Activated naive CD8-positive, alpha-beta T cell treated with anti-CD3 and anti-CD28 coated beads, Interleukin-2, amount 10 ng/mL, durations not matched to agents 7 days and 5 days (primary cell): Measurements from ENCODE around the gene GATC. TPM values are rescaled to one million over a fixed set of nuclear protein-coding genes. Genes with fewer than 3 reads are reported as not detected.

ENCODE experiments used
- ATAC-seq: fragments of 150-1000 bp; cut with Tn5 transposase; one replicate; pipeline ENCODE4 v1.10.0; 2021; ENCODE audit warnings: low read depth, moderate library complexity
- POLR2A ChIA-PET: fragments of 350-600 bp; sonication (Branson Sonifier 250); formaldehyde crosslinking; loops from one replicate; lab custom pipeline; 2021; ENCODE audit warnings: antibody characterized with exemption; lab: Charles Lee
- DNase-seq: peaks from one replicate; pipeline ENCODE4 v3.0.0; 2021
- H3K27ac Mint-ChIP-seq: one replicate; pipeline ENCODE4 v1.8.0; 2022; ENCODE audit warnings: mild to moderate bottlenecking, mixed read lengths
- H3K27me3 Mint-ChIP-seq: one replicate; pipeline ENCODE4 v1.8.0; 2022; ENCODE audit warnings: mild to moderate bottlenecking, moderate library complexity, mixed read lengths
- H3K36me3 Mint-ChIP-seq: one replicate; pipeline ENCODE4 v1.8.0; 2021; ENCODE audit warnings: mild to moderate bottlenecking, mixed read lengths
- H3K4me1 Mint-ChIP-seq: one replicate; pipeline ENCODE4 v1.8.0; 2021; ENCODE audit warnings: mixed read lengths
- H3K4me3 Mint-ChIP-seq: one replicate; pipeline ENCODE4 v1.8.0; 2022; ENCODE audit warnings: mild to moderate bottlenecking, moderate library complexity, mixed read lengths
- H3K9me3 Mint-ChIP-seq: one replicate; pipeline ENCODE4 v1.8.0; 2021; ENCODE audit warnings: mixed read lengths
- total RNA-seq, 2 experiments: library from RNA; stranded (reverse); gene quantifications; one replicate each; pipeline ENCODE4 v1.2.3, GENCODE V29; 2021

Gene GATC
- total RNA-seq, 2 experiments from 2014 or later, result 26.4 to 31.3 TPM

GRCh38 chr12:120500581-120500980 is 54.3 kb downstream of the GATC start:
- POLR2A ChIA-PET, result interaction anchor here (0.6 to 1.0 kb wide), 2 partner anchors 29 to 31 kb away, joined by 3 to 5 read pairs; partner anchors contain the start of gene COQ5
- Mint-ChIP-seq H3K9me3 (peaks cover 1% of the 10 kb centered on the region), H3K4me1 (peaks cover 25% of the 10 kb centered on the region), H3K4me3 (no peak overlapping the region), H3K27me3 (no peaks in the 10 kb centered on the region), H3K27ac (no peak overlapping the region), H3K36me3 (peaks cover 34% of the 10 kb centered on the region)
- DNase-seq (no peak), ATAC-seq (no peak)

- no peak overlapping the region for H3K27ac Mint-ChIP-seq
Observed at GRCh38 chr12:120504587-120504986, 58.3 kb downstream of the GATC start.

GRCh38 chr12:120508537-120508936 is 62.3 kb downstream of the GATC start:
- no peaks in the 10 kb centered on the region for H3K4me1 Mint-ChIP-seq
- no peaks in the 10 kb centered on the region for H3K9me3 Mint-ChIP-seq
- H3K4me3 Mint-ChIP-seq, result no peak overlapping the region
- H3K36me3 Mint-ChIP-seq, result peaks cover 21% of the 10 kb centered on the region
- H3K27ac Mint-ChIP-seq, result no peak overlapping the region
- POLR2A ChIA-PET, result interaction anchor here (1.3 kb wide), 1 partner anchor 12 kb away, joined by 4 read pairs; the partner anchor contains the start of gene DYNLL1
- H3K27me3 Mint-ChIP-seq, result no peaks in the 10 kb centered on the region
- ATAC-seq (no peak), DNase-seq (no peak)

More at GRCh38 chr12:120504587-120504986, 58.3 kb downstream of the GATC start:
- no peaks in the 10 kb centered on the region for H3K27me3 Mint-ChIP-seq
- ATAC-seq, result no peak
- POLR2A ChIA-PET, result no interaction called here
- H3K4me3 Mint-ChIP-seq, result no peak overlapping the region
- peaks cover 1% of the 10 kb centered on the region for H3K9me3 Mint-ChIP-seq
- no peak for DNase-seq
- H3K36me3 Mint-ChIP-seq, result peaks cover 18% of the 10 kb centered on the region
- peaks cover 3% of the 10 kb centered on the region for H3K4me1 Mint-ChIP-seq

Other genes with a start within 250 kb of the GATC start
- gene RPLP0, start 245.3 kb upstream of the GATC start, total RNA-seq, result 1,000 to 10,000 TPM; 1,639 to 1,688 TPM
- gene PXN, start 180.7 kb upstream of the GATC start, total RNA-seq, result 10 to 100 TPM; 89.0 to 94.7 TPM
- 1,000 to 10,000 TPM; 4,069 to 4,265 TPM for gene RNU4-2, start 154.5 kb upstream of the GATC start, total RNA-seq
- gene RNU4-1, start 153.2 kb upstream of the GATC start, total RNA-seq, result 1,000 to 10,000 TPM; 1,307 to 1,401 TPM
- gene SIRT4, start 144.1 kb upstream of the GATC start, total RNA-seq, result 1 to 10 TPM; 1.7 to 2.6 TPM
- gene PLA2G1B, start 118.7 kb upstream of the GATC start, total RNA-seq, result not detected
- gene MSI1, start 77.3 kb upstream of the GATC start, total RNA-seq, result not detected
- 100 to 1,000 TPM; 248 to 276 TPM for gene COX6A1, start 8.3 kb upstream of the GATC start, total RNA-seq
- gene TRIAP1, start 60 bp upstream of the GATC start, total RNA-seq, result 10 to 100 TPM; 23.8 to 24.0 TPM
- 100 to 1,000 TPM; 164 to 166 TPM for gene SRSF9, start 23.3 kb downstream of the GATC start, total RNA-seq
- 100 to 1,000 TPM; 146 to 153 TPM for gene DYNLL1, start 49.7 kb downstream of the GATC start, total RNA-seq
- gene COQ5, start 82.7 kb downstream of the GATC start, total RNA-seq, result 10 to 100 TPM; 24.6 to 25.2 TPM
- 100 to 1,000 TPM; 205 to 216 TPM for gene RNF10, start 87.9 kb downstream of the GATC start, total RNA-seq
- gene POP5, start 135.0 kb downstream of the GATC start, total RNA-seq, result 10 to 100 TPM; 59.4 to 62.3 TPM
- gene CABP1, start 194.2 kb downstream of the GATC start, total RNA-seq, result 1 to 10 TPM; 1.4 to 1.7 TPM
- gene MLEC, start 240.7 kb downstream of the GATC start, total RNA-seq, result 10 to 100 TPM; 64.5 to 76.1 TPM